DND-41 (cell line): ENCODE measurements around the gene ASB13.

Source experiments
- CTCF ChIP-seq: IDR thresholded peaks from 2 replicates; pipeline ENCODE4 v1.5.1; 2012; ENCODE audit warnings: borderline replicate concordance, low read length, moderate library complexity, mild to moderate bottlenecking; ENCODE audit not compliant: poor library complexity, severe bottlenecking; ENCODE audit errors: extremely low read depth
- EZH2 ChIP-seq: IDR thresholded peaks from 3 replicates; pipeline ENCODE4 v1.6.1; 2012; ENCODE audit warnings: borderline replicate concordance, low read depth, mild to moderate bottlenecking, moderate library complexity, low read length, inconsistent platforms; ENCODE audit not compliant: severe bottlenecking

- TF ChIP-seq CTCF (no peak), EZH2 (no peak)
Observed at GRCh38 chr10:5595994-5596471, 70.4 kb downstream of the ASB13 start.
